Activated gamma-delta T cell (primary cell): ENCODE results near the gene HID1.
"Not testable (repeated sequence)": the region's sequence is repeated elsewhere in the genome, so short reads cannot be mapped to it uniquely, and the experiment has no call there.

Experiments used
- DNase-seq: peaks from one replicate; lab custom pipeline; 2025; lab: John Stamatoyannopoulos, UW
- total RNA-seq, 2 donors: gene quantifications; one replicate each; lab custom pipeline; 2026; lab: John Stamatoyannopoulos, UW

The HID1 gene, protein sequence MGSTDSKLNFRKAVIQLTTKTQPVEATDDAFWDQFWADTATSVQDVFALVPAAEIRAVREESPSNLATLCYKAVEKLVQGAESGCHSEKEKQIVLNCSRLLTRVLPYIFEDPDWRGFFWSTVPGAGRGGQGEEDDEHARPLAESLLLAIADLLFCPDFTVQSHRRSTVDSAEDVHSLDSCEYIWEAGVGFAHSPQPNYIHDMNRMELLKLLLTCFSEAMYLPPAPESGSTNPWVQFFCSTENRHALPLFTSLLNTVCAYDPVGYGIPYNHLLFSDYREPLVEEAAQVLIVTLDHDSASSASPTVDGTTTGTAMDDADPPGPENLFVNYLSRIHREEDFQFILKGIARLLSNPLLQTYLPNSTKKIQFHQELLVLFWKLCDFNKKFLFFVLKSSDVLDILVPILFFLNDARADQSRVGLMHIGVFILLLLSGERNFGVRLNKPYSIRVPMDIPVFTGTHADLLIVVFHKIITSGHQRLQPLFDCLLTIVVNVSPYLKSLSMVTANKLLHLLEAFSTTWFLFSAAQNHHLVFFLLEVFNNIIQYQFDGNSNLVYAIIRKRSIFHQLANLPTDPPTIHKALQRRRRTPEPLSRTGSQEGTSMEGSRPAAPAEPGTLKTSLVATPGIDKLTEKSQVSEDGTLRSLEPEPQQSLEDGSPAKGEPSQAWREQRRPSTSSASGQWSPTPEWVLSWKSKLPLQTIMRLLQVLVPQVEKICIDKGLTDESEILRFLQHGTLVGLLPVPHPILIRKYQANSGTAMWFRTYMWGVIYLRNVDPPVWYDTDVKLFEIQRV
- 3.6 to 10.2 reads per million in 2 donors for total RNA-seq

DNA sequence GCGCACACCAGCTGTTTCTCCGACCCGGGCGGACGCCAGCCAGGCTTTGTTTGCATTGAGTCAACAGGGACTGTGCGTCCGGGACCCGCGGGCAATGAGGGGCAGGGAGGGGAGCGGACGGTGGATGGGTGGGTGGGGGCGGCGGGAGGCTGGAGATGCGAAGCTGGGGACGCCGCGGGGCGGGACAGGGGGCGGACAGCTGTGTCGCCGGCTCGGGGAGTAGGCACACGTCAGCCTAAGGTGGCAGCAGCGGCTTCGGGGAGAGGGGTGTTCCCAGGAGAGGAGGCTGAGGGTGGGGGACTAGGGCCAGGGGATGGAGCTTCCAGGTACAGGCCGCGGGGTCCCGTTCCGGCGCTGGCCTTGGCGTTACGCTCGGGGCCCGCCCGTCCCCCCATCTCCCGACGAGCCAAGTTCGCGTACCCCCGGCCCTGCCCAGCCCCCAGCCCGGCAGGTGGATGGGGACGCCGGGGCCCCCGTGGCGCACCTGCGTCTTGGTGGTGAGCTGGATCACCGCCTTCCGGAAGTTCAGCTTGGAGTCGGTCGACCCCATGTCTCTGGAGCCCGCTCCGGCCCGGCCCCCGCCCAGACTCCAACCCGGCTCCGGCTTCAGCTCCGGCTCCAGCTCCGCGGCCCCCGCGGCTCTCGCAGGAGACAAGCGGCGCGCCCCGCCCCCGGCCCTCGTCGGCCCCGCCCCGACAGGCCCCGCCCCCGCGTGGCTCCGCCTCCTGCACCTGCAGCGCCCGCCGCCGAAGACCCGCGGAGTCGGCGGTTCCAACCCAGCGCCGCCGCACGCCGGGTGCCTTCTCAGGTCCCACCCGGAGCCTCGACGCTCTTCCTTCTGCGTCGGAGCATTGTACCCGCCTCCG, at the start of gene HID1:
HID1 (minus strand) TSS at position 653 of the 866 bp plus-strand sequence; CDS start at position 550, 103 bp downstream.
- peak; percentile 72 for DNase-seq

DNA sequence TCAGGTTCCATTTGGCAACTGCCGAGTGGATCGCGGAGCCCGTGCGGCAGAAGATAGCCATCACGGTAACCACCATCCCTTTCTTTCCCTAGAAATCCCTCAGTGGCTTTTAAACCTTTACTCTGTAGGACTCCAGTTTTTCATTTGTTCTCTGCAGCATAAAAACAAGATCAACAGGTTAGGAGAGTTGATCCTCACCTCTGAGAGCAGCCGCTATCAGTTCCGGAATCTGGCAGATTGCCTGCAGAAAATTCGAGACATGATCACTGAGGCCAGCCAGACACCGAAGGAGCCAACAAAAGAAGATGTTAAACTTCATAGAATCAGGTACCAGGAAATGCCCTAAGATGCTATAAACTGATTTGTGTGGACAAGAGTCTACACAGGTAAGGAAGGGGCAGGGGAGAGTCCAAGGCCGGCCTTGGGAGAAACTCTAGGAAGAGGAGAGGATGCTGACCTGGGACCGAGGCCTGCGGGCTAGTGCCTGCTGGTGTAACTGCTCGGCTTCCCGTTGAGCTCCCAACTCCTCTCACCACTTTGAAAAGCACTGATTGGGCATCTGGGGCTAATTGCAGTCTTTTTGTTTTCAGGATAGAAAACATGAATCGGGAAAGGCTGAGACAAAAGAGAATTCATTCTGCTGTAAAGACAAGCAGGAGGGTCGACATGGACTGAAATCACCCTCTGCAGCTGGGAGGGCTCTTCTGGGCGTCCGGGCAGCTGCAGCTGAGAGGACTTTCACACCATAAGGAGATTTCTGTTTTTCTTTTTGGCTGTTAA, 48.0 kb upstream of the HID1 start:
- DNase-seq: no peak

DNA sequence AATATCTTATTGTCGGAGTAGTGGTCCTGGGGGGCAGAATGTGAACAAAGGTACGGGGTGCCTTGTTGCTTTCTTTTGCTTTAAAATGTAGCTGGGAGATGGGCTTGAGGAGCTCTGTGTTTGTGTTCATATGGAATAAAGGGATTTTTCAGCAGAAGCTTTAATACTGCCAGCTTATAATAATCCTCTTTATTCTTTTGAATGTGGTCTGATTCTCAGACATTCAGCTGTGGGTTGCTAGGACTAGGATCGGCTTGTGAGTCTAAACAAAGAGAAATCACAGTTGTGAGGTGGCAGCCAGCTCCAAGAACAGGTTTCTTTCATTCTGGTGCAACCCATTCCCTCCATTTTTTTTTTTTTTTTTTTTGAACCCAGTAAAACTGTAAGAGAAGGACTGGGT, 47.2 kb upstream of the HID1 start:
- DNase-seq: no peak

DNA sequence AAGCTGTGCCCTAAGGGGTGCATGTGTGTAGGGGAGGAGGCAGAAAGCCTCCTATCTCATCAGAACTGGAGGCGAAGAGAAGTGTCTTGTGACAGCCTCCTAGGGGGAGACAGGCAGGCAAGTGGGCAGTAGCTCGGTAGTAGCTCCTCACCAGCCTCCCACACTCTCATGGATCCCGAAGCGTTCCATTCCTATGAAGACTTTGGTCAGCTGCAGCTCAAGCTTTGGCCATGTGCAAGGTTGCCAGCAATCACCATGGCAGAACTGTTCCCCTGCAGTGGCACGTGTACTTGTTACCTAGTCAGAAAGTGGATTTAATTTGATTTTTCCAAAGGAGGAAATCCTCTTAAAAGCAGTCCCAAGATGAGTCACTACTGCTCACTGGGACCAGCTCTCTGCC, 46.6 kb upstream of the HID1 start:
- no peak for DNase-seq

DNA sequence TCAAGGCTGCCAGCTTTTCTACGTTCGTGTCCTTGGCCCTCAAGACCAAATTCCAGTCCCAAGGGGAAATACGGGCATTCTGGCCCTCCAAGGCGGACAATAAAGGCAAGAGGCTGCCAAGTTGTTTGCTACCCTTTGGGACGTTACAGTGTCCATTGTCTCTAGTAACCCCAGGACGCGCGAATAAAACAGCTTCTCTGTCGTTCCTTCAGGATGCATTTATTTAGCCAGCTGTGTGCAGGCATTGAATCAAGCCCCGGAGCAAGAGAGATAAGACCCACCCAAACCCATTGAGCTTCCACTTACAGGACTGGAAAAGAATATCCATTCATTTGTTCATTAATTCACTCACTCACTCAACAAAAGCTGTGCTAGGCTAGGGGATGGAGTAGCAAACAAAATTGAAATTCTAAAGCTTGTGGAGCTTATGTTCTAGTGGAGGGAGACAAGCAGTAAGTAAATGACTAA, 40.6 kb upstream of the HID1 start:
- no peak for DNase-seq

DNA sequence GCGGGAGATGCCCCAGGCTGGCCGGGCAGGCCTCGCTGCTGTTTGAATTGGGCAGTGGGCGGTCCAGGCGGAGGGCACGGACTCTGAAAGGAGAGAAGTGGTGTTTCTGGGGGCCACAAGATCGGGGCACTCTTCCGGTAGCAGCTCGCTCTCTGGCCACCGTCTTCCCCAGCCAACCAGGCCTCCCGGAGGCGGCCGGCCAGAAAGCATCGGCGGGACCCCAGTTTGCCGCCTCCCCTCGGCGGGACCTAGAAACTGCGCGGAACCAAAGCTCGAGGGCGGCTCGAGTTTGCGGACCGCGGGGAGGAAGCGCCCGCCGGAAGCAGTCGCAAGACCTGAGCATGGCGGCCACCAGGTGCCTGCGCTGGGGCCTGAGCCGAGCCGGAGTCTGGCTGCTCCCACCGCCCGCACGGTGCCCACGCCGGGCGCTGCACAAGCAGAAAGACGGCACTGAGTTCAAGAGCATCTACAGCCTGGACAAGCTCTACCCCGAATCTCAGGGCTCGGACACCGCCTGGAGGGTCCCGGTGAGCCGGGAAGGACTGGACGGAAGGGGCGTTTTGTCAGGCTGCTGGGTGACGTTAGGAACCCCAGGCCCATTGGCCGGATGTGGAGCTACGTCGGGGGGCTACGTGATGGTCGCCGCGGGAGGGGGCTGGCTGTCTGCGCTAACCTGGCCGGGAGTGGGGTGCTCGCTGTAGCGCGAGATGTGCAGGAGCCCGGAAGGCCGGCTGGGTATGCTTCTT, 40.0 kb upstream of the HID1 start, which contains the start of gene MRPL58:
MRPL58 (plus strand) TSS at position 325 of the 746 bp plus-strand sequence; CDS start at position 342, 17 bp downstream.
- DNase-seq: peak; percentile 57

DNA sequence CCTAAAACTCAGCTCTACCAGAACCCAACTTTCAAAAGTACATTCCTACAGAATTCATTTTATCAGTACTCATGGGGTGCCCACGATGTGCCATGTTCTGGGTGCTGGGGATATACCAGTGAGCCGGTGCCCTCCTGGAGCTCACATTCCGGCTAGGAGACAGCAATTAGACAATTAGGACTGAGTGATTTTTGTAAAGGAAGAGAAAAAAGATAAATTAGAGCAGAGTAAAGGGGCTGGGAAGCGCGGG, 39.5 kb upstream of the HID1 start:
- no peak for DNase-seq

DNA sequence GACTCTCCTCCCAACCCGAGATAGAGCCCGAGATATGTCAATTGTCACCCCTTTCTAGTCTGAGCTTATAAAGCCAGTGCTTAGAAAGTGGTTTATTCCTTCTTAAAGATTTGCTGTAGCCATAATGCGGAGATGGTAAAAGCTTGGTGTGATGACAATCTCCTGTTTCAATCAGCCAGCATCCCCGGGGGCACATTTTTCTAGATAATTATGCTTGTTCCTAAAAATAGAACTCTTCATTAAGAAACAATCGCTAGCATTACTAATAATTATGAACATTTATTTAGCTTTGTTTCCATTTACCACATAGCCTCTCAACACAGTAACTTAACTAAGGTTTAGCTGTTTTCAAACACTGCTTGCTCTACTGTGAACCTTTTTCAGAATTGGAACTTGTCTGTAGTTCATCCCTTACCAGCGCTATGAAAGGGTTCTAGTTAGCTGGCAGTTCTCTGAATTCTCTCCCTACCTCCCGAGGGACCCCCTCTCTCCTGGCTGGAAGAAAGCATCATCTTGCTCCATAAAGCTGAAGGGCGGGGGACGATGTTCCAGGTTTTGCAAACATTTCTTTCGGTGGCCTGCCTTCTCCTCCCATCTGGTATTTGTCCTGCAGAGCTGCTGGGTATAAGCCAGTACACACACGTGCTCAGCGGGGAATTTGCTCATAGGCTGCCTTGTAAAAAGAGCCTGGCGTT, 39.0 kb upstream of the HID1 start:
- DNase-seq: no peak

DNA sequence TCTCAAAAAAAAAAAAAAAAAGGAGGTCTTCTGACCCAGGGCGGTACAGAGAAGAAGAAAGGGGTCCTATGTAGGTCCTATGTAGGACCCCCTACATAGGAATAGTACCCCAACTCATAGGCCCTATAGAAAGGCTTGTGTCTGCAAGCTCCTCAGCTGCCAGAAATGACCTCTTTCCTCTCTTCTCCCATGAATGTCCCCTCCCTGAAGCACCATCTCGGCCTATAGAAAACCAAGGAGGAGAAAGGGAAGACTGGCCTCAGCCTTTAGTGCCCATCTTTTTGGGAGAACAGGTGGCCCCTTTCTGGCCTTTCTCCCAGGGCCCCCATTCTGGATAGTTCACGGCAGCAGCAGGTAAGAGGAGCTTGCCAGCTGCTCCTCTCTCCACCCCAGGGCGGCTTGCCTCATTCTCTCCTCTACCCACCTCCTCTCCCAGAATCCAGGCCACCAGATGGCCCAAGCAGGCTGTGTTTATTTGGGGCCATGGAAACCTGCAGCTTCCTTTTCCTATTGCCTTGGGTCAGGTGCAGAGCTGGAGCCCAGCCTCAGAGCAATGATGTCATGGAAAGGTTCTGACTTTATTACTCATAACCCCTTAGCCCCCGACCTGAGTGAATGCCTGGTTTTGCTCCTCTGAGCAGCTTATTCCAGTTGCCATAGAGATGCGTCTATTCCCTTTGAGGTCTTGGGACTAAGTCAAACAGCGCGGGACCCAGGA, 38.3 kb upstream of the HID1 start:
- DNase-seq: no peak

DNA sequence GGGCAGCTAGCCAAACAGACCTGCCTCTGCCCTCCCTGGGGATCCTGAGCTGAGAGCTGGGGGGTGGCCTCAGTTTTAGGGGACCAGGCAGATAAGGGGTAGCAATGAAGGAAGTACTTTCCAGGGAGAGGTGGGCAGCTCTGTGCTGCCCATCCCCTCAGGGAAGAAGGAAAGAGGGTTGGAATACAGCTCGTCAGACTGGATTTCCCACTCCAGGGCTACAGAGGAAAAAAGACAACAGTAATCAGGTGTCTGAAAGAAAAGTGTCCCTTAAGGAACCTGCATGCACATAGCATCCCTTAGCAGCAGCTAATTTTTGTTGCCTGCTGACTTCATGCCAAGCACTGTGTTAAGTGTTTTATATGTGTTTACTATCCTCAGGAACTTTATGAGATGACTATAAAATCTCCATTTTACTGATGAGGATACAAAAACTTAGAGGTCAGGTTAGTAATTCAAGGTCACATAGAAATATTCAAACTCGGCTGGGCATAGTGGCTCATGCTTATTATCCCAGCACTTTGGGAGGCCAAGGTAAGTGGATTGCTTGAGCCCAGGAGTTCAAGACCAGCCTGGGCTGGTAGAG, 36.7 kb upstream of the HID1 start:
- no peak for DNase-seq

DNA sequence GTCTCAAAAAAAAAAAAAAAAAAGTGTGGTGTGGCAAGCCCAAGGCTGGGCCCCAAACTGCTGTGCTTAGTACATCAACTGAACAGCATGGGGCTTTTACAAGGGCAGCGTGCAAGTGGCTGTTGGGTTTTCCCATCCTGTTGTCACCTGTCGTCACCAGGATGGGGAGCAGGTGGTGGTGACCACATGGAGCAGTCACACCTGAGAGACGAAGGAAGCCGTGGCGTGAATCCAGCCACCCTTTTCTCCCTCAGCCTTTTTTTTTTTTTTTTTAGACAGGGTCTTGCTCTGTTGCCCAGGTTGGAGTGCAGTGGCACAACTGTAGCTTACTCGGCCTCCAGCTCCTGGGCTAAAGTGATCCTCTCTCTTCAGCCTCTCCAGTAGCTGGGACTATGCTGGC, 35.8 kb upstream of the HID1 start:
- DNase-seq: no peak

DNA sequence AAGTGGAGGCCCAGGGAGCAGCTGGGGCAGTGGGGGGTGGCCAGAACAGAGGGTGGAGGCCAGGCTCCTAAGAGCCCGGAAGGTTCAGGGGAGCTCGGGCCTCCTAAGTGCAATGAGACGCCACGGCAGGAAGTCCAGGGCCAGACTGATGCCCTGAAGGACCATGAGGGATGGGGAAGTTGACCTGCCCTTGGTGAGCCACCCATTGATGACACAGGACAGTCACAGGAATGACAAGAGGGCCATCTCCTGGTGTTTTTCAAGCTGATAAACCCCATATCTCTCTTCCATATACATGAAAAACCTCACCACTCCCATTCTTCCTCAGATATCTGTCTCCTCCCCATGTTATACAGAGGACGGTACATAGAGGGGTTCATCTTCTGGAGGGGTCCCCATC, 34.1 kb upstream of the HID1 start:
- DNase-seq: no peak

DNA sequence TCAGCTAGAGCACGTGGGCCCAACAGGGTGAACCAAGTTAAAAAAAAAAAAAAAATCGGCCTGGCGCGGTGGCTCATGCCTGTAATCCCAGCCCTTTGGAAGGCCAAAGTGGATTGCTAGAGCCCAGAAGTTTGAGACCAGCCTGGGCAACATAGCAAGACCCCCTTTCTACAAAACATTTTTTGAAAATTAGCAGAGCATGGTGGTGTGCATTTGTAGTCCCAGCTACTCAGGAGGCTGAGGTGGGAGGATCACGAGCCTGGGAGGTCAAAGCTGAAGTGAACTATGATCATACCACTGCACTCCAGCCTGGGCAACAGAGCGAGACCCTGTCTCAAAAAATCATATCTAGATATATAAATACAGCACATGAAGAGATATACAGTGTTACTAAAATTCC, 33.5 kb upstream of the HID1 start:
- not testable (repeated sequence) for DNase-seq

DNA sequence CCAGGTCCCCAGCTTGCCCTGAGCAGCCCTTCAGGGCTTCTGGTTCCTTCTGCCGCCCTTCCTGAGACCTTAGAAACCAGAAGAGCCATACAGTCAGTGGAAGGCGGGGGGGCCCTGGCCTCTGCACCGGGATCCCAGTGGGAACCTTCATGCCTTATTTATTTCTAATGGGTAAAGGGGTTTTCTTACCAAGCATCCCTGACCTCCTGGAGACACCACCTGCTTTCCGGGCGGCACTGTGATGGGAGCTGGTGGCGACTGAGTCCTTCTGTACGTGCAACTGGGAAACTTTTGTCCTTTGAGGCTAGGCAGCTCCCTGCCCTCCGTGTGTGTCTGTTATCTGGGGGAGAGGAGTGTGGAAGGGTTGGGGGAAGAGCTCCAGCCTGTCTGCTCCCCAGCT, 32.7 kb upstream of the HID1 start:
- no peak for DNase-seq

DNA sequence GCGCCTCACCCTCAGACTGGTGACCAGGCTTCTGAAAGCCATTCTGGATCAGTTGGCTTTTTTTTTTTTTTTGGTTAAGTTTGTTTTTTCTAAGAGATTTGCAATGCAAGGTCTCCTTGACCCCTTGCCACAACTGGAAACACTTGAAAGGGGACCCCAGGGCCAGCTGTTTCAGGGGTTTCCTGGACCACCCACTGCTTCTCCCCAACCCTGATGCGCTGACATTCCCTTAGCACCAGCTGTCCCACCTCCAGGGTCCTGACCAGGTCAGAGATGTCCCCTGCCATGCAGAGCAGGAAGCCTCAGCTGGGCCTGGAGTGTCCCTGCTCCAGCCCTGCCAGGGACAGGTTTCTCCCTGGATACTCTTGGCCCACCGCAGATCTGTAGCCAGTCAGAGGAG, 31.8 kb upstream of the HID1 start:
- DNase-seq: no peak

DNA sequence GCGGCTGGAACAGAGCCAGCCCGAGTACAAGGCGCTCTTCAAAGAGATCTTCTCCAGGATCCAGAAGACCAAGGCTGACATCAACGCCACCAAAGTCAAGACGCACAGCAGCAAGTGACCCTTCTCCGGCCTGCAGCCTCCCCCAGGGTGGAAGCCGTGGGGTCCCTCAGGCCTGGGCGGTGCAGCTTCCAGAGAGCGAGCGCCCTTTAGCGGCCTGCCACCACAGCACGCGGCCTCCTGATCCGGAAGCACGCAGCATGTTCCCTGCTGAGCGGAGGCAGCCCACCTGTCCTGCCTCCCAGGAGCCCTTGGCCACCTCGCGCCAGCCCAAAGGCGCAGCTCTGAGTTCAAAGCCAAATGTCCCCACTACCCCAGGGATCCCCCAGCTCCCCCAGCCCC, 31.4 kb upstream of the HID1 start:
- DNase-seq: no peak

DNA sequence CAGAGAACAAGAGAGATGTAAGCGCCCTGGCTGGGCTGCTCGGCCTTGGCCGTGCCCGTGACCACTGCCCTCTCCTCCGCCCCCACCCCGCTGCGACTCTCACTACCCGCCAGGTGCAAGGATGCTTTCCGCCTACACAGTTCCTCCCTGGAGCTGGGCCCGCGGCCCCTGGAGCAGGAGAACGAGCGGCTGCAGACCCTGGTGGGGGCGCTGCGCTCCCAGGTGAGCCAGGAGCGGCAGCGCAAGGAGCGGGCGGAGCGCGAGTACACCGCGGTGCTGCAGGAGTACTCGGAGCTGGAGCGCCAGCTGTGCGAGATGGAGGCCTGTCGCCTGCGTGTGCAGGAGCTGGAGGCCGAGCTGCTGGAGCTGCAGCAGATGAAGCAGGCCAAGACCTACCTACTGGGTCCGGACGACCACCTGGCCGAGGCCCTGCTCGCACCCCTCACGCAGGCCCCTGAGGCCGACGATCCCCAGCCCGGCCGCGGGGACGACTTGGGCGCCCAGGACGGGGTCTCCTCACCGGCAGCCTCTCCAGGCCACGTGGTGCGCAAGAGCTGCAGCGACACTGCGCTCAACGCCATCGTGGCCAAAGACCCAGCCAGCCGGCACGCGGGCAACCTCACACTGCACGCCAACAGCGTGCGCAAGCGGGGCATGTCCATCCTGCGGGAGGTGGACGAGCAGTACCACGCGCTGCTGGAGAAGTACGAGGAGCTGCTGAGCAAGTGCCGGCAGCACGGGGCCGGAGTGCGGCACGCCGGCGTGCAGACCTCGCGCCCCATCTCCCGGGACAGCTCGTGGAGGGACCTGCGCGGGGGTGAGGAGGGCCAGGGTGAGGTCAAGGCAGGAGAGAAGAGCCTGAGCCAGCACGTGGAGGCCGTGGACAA, 30.8 kb upstream of the HID1 start:
- DNase-seq: no peak
